Measurements from ENCODE around the gene RFT1. TPM values are rescaled to one million over a fixed set of nuclear protein-coding genes. Genes with fewer than 3 reads are reported as not detected.

Gene RFT1
- total RNA-seq, 4 donors from 2014 or later: 8.3 to 19.7 (median 10.2) TPM

- H3K27me3 ChIP-seq: no peaks in the 10 kb centered on the region
- 87% methylated on average over 4 of the region's 4 CpGs for WGBS
- TF ChIP-seq POLR2A (IDR thresholded peaks at IDR 0.05): no peak
- TF ChIP-seq POLR2AphosphoS5 (IDR thresholded peaks at IDR 0.05): no peak
- H3K4me3 ChIP-seq: peak overlapping the region; percentile 84
- H3K27ac ChIP-seq: peak overlapping the region; percentile 86
- H3K36me3 ChIP-seq: peaks cover under 1% of the 10 kb centered on the region
- H3K9me3 ChIP-seq: no peaks in the 10 kb centered on the region
- no peak for DNase-seq (ENCODE audit: low spot score in 2 of 2)
- peaks cover 28% of the 10 kb centered on the region for H3K4me1 ChIP-seq
Observed at GRCh38 chr3:53131096-53131495, 861 bp upstream of the RFT1 start.

GRCh38 chr3:53129344-53129743 is 891 bp downstream of the RFT1 start:
- Histone ChIP-seq H3K4me1 (peaks cover 24% of the 10 kb centered on the region), H3K9me3 (no peaks in the 10 kb centered on the region), H3K27ac (no peak overlapping the region), H3K36me3 (peaks cover 18% of the 10 kb centered on the region), H3K27me3 (no peaks in the 10 kb centered on the region), H3K4me3 (peak overlapping the region; percentile 84)
- 64% methylated on average over 3 of the region's 3 CpGs for WGBS
- TF ChIP-seq EP300 (IDR thresholded peaks at IDR 0.05) (no peak), POLR2AphosphoS5 (IDR thresholded peaks at IDR 0.05) (no peak), POLR2A (IDR thresholded peaks at IDR 0.05) (no peak)
- TF ChIP-seq, protein P1, sequence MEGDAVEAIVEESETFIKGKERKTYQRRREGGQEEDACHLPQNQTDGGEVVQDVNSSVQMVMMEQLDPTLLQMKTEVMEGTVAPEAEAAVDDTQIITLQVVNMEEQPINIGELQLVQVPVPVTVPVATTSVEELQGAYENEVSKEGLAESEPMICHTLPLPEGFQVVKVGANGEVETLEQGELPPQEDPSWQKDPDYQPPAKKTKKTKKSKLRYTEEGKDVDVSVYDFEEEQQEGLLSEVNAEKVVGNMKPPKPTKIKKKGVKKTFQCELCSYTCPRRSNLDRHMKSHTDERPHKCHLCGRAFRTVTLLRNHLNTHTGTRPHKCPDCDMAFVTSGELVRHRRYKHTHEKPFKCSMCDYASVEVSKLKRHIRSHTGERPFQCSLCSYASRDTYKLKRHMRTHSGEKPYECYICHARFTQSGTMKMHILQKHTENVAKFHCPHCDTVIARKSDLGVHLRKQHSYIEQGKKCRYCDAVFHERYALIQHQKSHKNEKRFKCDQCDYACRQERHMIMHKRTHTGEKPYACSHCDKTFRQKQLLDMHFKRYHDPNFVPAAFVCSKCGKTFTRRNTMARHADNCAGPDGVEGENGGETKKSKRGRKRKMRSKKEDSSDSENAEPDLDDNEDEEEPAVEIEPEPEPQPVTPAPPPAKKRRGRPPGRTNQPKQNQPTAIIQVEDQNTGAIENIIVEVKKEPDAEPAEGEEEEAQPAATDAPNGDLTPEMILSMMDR (IDR thresholded peaks at IDR 0.05): no peak
- DNase-seq (ENCODE audit: low spot score in 2 of 2): no peak

DNA sequence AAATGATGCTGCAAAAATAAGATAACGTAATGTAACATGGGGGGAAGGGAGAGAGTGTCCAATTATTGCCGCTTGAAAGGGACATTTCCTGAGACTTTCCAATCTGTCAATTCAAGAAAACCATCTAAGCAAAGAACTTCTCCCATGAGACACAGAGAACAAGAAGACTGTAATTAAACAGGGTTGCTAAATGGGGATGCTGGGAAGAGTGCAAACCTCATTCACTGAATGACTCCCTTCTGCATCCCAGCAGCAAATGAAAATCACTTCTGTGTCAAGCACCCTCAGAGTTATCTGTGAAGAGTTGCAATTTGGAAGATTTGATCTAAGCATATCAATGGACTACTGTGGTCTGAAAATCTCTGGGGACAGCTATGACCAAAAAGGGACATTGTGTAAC is 3.6 kb downstream of the RFT1 start:
- 90% methylated on average over 2 of the region's 2 CpGs for WGBS

GRCh38 chr3:53123953-53124352 is 6.3 kb downstream of the RFT1 start:
- no peak overlapping the region for H3K4me3 ChIP-seq
- 91% methylated on average over 6 of the region's 6 CpGs for WGBS
- H3K36me3 ChIP-seq: peaks cover 72% of the 10 kb centered on the region
- H3K4me1 ChIP-seq: peaks cover 5% of the 10 kb centered on the region
- DNase-seq (ENCODE audit: low spot score in 2 of 2): no peak
- no peaks in the 10 kb centered on the region for H3K9me3 ChIP-seq
- no peak for TF ChIP-seq POLR2A (IDR thresholded peaks at IDR 0.05)
- no peak for TF ChIP-seq POLR2AphosphoS5 (IDR thresholded peaks at IDR 0.05)
- TF ChIP-seq EP300 (IDR thresholded peaks at IDR 0.05): no peak
- TF ChIP-seq, protein P1 (IDR thresholded peaks at IDR 0.05): no peak
- no peaks in the 10 kb centered on the region for H3K27me3 ChIP-seq
- H3K27ac ChIP-seq: no peak overlapping the region

More for the DNA sequence above, 3.6 kb downstream of the RFT1 start:
- H3K9me3 ChIP-seq: no peaks in the 10 kb centered on the region
- H3K27ac ChIP-seq: no peak overlapping the region
- TF ChIP-seq, protein P1 (IDR thresholded peaks at IDR 0.05): no peak
- TF ChIP-seq POLR2AphosphoS5 (IDR thresholded peaks at IDR 0.05) (no peak), POLR2A (IDR thresholded peaks at IDR 0.05) (no peak), EP300 (IDR thresholded peaks at IDR 0.05) (no peak)
- no peaks in the 10 kb centered on the region for H3K27me3 ChIP-seq
- DNase-seq (ENCODE audit: low spot score in 2 of 2): no peak
- no peak overlapping the region for H3K4me3 ChIP-seq
- H3K36me3 ChIP-seq: peaks cover 45% of the 10 kb centered on the region
- peaks cover 24% of the 10 kb centered on the region for H3K4me1 ChIP-seq

- Histone ChIP-seq H3K27ac (no peak overlapping the region), H3K27me3 (no peaks in the 10 kb centered on the region), H3K4me1 (peaks cover 2% of the 10 kb centered on the region), H3K36me3 (peaks cover 76% of the 10 kb centered on the region), H3K4me3 (no peak overlapping the region), H3K9me3 (no peaks in the 10 kb centered on the region)
- DNase-seq (ENCODE audit: low spot score in 2 of 2): no peak
- TF ChIP-seq, protein P1 (IDR thresholded peaks at IDR 0.05): no peak
- no peak for TF ChIP-seq POLR2A (IDR thresholded peaks at IDR 0.05)
- no peak for TF ChIP-seq EP300 (IDR thresholded peaks at IDR 0.05)
- no peak for TF ChIP-seq POLR2AphosphoS5 (IDR thresholded peaks at IDR 0.05)
- WGBS: 93% methylated on average over 8 of the region's 8 CpGs
Observed at GRCh38 chr3:53123510-53123909, 6.7 kb downstream of the RFT1 start.

DNA sequence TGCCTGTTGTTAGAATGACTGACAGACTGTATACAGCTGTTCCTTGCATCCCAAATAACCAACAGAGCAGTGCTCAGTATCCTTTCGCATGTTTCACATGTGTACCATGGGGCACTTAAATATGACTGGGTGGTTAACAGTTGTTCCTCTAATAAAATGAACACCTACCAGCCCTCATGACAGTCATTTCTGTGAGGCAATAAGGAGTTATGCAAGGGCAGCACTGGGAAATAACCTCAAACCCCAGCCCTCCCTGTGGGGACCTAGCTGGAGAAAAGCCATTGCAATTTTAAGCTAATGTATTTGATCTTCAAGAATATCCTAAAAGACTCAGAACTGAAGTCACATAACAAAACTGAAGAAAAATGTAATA is 7.3 kb downstream of the RFT1 start:
- no peak for TF ChIP-seq POLR2A (IDR thresholded peaks at IDR 0.05)
- TF ChIP-seq, protein P1 (IDR thresholded peaks at IDR 0.05): no peak
- Histone ChIP-seq H3K4me1 (no peaks in the 10 kb centered on the region), H3K4me3 (no peak overlapping the region), H3K27ac (no peak overlapping the region), H3K27me3 (no peaks in the 10 kb centered on the region), H3K36me3 (peaks cover 82% of the 10 kb centered on the region), H3K9me3 (no peaks in the 10 kb centered on the region)
- 90% methylated on average over 1 of the region's 1 CpG for WGBS
- DNase-seq (ENCODE audit: low spot score in 2 of 2): no peak
